Effector CD8-positive, alpha-beta T cell (primary cell): ENCODE measurements around the gene OGDHL.
"Not testable (repeated sequence)": the region's sequence is repeated elsewhere in the genome, so short reads cannot be mapped to it uniquely, and the experiment has no call there.

Experiments
- DNase-seq: peaks from one replicate; lab custom pipeline; 2025; lab: John Stamatoyannopoulos, UW

Gene OGDHL

GRCh38 chr10:49739426-49739825 is 22.7 kb downstream of the OGDHL start:
- DNase-seq: no peak

GRCh38 chr10:49738616-49739360 is 23.3 kb downstream of the OGDHL start:
- DNase-seq: no peak

- DNase-seq: no peak
Measured at GRCh38 chr10:49737474-49738201, 24.5 kb downstream of the OGDHL start.

- no peak for DNase-seq
Measured at GRCh38 chr10:49736564-49737113, 25.5 kb downstream of the OGDHL start.

- no peak for DNase-seq
Measured at GRCh38 chr10:49735848-49736563, 26.1 kb downstream of the OGDHL start.

GRCh38 chr10:49735161-49735560 is 27.0 kb downstream of the OGDHL start:
- DNase-seq: no peak

- DNase-seq: no peak
Measured at GRCh38 chr10:49734676-49735075, 27.4 kb downstream of the OGDHL start.

GRCh38 chr10:49733866-49734265 is 28.3 kb downstream of the OGDHL start:
- no peak for DNase-seq

- no peak for DNase-seq
Measured at GRCh38 chr10:49726593-49726992, 35.5 kb downstream of the OGDHL start.

GRCh38 chr10:49715157-49715556 is 47.0 kb downstream of the OGDHL start:
- not testable (repeated sequence) for DNase-seq

GRCh38 chr10:49713266-49713665 is 48.9 kb downstream of the OGDHL start:
- DNase-seq: no peak

GRCh38 chr10:49711481-49711880 is 50.6 kb downstream of the OGDHL start:
- DNase-seq: no peak

GRCh38 chr10:49710966-49711365 is 51.2 kb downstream of the OGDHL start:
- no peak for DNase-seq

GRCh38 chr10:49709934-49710333 is 52.2 kb downstream of the OGDHL start:
- no peak for DNase-seq

GRCh38 chr10:49707585-49707984 is 54.5 kb downstream of the OGDHL start:
- DNase-seq: no peak

GRCh38 chr10:49700997-49701396 is 61.1 kb downstream of the OGDHL start:
- no peak for DNase-seq

- no peak for DNase-seq
Measured at GRCh38 chr10:49700211-49700610, 61.9 kb downstream of the OGDHL start.

- no peak for DNase-seq
Measured at GRCh38 chr10:49698679-49699078, 63.4 kb downstream of the OGDHL start.

GRCh38 chr10:49696311-49696710 is 65.8 kb downstream of the OGDHL start:
- DNase-seq: no peak

- no peak for DNase-seq
Measured at GRCh38 chr10:49694466-49694865, 67.7 kb downstream of the OGDHL start.

GRCh38 chr10:49691588-49691987 is 70.5 kb downstream of the OGDHL start:
- no peak for DNase-seq

GRCh38 chr10:49690698-49691356 is 71.3 kb downstream of the OGDHL start:
- DNase-seq: no peak
